NOMO-1 treated with dmso at 0.1 percent for 144 hours (cell line): ENCODE measurements around the gene AHCYL2.
"Not testable (repeated sequence)": the region's sequence is repeated elsewhere in the genome, so short reads cannot be mapped to it uniquely, and the experiment has no call there.

ENCODE experiments used
- DNase-seq: peaks from one replicate; lab custom pipeline; 2025; ENCODE audit not compliant: unreplicated experiment; lab: John Stamatoyannopoulos, UW

Gene AHCYL2

DNA sequence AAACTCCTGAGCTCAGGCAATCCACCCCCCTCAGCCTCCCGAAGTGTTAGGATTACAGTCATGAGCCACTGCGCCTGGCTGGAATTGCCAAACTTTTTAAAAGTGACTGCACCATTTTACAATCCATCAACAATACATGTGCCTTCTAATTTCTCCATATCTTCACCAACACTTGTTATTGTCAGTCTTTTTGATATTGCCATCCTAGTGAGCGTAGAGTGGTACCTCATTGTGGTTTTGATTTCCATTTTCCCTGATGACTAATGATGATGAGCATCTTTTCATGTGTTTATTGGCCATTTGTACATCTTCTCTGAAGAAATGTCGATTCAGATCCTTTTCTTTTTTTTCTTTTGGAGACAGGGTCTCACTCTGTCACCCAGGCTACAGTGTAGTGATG lies 187.7 kb downstream of the AHCYL2 start:
- no peak for DNase-seq

DNA sequence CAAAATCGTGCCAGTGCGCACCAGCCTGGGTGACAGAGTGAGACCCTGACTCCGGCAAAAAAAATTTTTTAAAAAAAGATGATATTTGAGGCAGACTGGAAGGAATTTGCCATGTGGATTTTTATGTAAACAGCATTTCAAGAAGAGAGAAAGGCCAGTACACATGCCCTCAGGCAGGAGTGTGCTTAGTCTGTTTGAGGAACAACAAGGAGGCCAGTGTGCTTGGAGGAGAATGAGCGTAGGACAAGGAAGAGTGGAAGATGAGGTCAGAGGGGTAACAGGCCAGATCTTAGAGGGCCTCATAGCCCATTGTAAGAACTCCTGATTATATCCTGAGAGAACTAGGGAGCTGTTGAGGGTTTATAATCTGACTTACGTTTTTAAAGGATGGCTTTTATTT lies 192.2 kb downstream of the AHCYL2 start:
- DNase-seq = no peak

DNA sequence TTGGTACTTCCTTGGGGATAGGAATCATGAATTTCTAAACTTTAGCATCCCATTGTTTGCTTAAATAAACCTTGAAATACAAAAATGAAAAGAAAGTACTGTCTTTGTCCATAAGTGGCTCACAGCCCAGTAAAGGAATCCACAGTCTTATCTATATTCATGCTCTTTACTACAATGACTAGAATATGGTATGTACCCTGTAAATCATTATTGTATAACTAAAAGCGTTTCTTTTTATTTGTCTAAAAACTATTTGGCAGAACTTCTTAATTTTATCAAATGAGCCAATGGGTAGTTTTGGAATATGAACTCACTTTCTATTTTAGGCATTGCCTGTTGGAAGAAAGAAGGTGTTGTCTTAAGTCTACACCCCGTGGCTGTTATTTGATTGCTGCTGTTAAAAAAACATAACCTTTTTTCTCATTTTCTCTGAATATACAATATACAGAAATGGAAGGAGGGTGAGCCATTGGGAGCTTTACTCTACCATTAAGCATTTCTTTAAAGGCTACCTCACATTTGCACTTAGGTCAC lies 197.0 kb downstream of the AHCYL2 start:
- no peak for DNase-seq

DNA sequence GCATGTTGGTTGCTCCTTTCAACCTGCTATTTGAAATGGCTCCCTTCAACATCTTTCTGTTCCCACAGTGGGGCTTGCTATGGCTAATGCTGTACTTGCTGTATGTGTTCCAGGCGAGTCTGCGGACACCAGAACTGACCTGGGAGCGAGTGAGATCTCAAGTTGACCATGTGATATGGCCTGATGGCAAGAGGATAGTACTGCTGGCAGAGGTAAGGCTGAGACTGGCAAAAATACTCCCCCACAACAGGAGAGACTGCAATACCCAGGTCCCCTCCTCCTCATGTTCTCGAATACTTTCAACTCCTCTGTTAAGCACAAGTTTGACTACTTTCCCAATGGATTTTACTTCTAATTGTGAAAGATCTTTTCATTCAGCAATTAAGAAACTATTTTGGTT lies 197.9 kb downstream of the AHCYL2 start:
- DNase-seq = no peak

DNA sequence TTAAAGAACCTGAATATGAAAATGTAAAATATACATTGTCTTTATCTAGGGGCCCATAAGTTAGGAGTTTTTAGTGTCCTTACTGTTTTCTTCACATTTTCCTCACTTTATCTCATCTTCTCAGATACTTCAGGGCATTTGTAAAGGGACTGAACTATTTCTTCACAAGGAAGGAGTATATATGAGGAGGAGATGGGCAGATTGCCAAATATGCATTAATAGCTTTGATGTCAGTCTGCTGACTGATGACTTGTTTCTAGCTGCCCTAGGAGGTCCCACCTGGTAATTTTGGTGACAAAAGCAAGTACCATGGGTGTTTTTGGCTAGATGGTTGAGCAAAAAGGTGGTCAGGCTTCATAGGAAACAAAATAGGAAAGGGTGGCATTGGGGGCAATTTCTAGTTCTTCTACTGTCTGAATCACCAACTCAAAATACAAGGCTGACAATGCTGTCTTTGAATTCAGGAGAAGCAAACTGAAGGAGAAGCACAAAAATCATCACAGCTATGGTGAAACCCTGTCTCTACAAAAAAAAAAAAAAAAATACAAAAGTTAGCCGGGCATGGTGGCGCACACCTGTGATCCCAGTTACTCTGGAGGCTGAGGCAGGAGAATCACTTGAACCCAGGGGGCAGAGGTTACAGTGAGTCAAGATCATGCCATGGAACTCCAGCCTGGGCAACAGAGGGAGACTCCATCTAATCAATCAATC lies 199.0 kb downstream of the AHCYL2 start:
- DNase-seq = no peak

DNA sequence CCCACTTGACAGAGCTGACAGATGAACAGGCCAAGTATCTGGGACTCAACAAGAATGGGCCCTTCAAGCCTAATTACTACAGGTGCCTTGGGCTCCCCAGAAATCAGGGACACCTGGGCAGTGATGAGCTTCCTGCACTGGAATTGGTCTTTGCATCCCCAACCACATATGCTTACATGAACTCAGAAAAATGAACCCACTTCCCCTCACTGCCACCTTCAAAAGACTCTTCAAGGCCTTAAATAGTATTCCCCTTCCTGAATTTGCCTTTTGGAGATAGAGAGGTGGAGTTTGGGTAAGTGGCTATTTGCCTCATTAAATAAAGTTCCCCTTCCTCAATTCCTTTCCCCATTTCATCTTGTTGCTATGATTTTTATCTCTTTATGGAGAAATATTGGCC lies 201.7 kb downstream of the AHCYL2 start:
- no peak for DNase-seq

DNA sequence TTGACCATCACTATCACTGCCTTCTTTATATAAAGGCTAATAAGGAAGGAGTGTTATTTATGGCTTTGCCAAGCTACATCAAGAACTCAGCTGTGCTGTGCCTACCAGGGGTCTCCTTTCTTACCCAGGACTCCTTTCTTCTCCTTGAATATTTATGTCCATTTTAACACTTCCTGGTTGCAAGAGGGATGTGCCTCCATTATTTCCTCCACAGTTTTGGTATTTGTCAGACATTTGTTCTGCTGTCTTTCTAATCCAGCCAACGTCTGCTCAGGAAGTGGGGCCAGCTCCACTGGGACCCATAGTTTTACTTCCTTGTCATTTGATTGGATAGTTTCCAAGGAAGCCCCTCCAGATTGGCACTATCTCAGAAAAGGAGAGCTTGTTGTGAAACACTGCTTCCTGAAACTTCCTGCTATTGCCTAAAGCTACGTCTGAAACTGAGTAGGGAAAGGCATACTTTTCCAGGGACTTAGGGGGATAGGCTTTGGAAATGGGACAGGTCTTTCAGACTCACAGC lies 202.8 kb downstream of the AHCYL2 start:
- no peak for DNase-seq

DNA sequence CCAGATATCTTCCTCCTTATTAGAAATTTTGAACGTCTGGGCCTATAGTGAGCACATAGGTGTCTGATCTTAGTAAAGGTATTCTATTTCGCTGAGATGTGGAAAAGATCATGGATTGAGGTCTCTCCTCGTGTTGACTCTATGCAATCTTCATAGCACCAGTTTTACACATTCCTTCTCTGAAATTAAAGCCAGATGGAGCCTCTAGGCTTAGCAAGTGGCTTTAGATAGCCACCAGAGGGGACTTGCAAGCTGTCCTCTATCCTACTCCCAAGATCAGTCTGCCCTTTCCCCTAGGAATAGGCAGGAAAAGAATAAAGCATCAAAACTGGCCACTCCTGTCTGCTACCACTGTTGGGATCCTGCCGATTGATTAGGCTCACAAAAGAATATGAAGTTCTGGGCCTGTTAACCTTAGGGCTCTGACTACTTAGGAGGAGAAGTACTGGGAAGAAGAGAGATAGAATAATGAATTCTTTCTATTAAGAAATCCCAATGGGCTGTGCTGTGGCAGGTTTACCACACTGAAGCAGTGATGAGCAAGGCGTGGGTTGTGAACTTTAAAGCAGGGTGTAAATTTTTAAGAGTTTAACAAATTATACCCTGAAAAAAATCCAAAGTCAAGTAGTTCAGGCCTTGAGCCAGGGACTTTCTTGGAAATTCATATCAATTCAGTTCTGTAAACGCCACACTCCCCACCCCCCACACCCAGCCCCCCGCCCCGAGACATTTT lies 207.2 kb downstream of the AHCYL2 start:
- DNase-seq = no peak

DNA sequence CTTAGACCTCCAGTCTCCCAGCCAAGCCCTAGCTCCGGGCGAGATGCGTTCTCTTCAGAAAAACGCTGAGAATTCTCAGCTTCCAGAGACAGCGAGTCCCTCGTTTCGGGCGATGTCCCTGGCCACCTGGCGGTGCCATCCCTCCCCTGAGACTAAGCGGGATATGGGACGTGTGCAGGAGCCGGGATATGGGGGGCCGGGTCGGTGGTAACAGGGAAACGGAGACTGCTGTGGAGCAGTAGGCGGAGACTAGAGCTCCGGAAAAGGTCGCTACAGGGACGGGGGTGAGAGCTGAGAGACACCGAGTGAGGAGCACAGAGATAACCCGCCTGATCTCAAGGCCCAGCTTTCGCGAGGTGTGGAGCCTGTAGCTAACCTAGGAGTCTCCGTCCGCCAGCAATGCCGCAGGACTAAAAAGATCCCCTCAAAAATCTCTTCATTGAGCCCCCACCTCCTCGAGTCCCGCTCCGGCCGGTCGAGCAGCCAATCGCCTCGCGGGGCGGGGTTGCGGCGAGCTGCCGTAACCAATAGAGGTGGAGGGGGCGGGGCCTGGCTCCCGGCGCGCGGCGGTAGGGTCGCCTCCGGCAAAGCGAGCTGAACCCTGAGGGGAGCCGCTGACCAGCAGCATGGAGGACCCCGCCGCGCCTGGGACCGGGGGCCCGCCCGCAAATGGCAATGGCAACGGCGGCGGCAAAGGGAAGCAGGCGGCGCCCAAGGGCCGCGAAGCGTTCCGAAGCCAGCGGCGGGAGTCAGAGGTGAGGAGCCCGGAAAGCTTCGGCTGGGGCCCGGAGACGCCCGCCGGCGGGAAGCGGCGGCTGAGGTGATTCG lies 209.2 kb downstream of the AHCYL2 start, which contains the start of gene STRIP2:
TSS of gene STRIP2 (plus strand) at position 586 of the 828 bp plus-strand sequence. CDS start at position 627, 41 bp downstream.
- peak; percentile 31 for DNase-seq

DNA sequence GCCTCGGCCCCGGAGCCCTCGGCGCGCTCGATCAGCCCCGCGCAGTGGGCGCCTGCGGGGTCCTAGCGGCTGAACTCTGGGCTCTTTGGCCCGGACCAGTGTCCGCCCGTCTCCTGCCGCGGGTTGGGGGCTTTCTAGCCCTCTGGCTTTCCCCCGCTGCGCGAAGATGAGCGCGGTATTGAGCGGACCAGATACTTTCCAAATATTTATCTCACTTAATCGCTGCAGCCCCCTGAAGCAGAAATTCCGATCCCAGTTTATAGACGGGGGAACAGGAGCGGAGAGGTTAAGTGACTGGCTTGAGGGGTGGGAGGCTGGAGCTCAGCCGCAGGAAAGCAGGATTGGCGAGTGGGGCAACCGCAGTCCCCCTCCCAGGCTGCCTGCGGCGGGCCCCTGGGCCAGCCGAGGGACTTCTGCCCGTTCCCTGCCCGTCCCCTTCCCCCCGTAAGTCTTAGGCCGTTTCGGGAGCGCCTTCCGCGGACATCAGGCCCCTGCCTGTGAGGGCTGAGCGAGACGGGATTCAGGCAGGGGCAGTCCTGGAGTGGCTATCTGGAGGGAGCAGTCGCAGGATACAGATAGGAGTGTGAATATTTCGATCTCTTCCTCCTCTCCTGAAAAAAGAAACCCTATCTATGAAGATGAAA lies 210.0 kb downstream of the AHCYL2 start:
- no peak for DNase-seq

DNA sequence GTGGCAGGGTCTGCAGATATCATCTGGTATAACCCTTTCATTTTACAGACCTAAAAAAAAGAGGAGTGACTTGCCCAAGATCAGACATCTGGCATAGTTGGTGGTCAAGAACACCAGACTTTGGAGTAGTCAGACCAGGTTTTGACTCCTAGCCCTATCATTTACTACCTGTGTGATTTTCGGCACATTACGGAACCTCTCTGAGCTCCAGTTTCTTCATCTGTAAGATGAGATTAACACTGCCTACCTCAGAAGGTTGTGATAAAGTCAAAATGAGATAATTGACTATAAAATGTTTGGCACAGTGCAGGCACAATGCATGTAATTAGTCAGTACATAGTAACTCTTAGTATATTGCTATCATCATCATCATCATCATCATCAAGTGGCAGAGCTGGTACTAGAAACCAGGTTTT lies 210.6 kb downstream of the AHCYL2 start:
- no peak for DNase-seq

DNA sequence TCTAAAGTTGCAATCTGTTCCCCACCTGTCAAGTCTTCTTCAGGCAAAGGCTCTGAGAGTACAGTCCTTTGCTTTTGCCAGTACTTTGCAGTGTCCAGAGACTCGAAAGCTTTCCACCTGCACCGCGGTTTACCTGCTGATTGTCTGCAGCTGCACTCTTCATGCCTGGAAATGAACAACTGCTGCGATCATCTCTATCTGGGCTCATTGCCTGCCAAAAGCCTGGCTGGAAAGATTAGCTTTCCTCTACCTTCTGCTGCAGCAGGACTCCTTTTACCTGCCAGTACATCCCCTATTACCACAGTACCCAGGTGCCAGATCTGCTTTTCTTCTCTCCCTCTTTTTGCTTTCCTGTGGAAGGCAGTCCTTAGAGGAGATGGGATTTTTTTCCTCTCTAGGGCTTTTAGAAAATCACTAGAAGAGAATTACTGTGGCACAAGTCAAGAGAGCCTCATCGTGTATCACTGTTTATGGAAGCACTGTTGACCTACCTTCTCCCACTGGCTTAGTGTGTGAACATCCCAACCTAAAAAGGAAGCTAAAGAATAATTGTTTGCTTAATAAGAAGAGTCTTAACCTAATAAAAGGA lies 211.6 kb downstream of the AHCYL2 start:
- DNase-seq = no peak

DNA sequence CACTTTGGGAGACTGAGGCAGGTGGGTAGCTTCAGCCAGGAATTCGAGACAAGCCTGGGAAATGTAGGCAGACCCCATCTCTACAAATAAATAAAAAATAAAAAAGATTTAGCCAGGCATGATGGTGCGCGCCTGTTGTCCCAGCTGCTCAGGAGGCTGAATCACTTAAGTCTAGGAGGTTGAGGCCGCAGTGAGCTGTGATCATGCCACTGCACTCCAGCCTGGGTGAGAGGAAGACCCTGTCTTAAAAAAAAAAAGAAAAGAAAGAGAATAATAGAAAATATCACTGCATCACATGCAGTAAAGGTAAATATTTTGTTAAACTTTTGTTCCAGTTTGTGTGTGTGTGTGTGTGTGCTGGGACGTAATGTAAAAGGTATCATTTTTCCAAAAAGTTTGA lies 212.4 kb downstream of the AHCYL2 start:
- DNase-seq = no peak

DNA sequence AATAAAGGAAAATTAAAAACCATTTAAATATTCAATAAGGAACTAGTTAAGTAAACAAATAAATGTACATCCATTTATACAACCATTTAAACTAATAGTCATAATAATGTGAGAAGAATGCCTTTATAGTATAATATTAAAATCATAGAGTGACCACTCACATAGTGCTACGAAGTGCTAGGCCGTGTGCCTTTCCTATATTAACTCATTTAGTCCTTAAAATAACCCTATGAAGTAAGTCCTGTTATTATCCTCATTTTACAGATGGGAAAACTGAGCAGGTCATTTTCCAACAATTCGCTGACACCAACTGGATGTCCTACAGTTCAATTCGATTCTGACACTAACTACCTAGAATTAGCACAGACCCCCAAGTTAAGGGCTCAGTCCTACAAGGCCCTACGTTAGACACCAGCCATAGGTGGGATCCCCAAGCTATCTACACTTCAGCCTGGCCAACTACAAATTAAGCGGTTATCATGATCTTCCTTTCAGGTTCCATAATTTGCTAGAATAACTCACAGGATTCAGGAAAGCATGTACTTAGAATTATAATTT lies 213.5 kb downstream of the AHCYL2 start:
- DNase-seq = no peak

DNA sequence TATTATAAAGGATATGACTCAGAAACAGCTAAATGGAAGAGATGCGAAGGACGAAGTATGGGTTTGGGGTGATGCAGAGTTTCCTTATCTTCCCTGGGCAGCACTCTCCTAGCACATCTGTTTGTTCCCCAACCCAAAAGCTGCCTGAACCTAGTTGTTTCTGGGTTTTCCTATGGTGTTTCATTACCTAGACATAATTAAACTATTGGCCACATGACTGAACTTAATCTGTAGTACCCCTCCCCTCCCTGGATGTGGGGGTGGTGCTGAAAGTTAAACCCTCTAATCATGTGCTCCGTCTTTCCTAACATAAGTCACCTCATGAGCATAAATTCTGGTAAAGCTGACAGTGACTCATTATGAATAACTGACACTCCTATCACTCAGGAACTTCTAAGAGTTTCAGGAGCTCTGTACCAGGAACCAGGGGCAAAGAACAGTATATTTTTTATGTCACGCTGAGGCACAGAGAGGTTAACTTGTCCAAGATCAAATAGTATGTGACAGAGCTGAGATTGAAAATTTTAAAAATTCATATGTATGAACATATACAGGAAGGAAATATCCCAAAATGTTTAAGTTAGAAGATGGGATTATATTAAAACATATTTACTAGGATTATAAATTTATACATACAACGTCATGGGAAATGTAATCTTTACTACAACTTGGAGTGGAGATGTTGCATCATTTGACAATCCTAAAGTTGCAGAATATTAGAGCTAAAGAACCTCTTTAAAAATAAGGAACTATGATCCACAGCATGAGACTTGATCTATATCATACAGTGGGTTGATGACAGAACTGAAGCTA lies 214.2 kb downstream of the AHCYL2 start:
- no peak for DNase-seq

DNA sequence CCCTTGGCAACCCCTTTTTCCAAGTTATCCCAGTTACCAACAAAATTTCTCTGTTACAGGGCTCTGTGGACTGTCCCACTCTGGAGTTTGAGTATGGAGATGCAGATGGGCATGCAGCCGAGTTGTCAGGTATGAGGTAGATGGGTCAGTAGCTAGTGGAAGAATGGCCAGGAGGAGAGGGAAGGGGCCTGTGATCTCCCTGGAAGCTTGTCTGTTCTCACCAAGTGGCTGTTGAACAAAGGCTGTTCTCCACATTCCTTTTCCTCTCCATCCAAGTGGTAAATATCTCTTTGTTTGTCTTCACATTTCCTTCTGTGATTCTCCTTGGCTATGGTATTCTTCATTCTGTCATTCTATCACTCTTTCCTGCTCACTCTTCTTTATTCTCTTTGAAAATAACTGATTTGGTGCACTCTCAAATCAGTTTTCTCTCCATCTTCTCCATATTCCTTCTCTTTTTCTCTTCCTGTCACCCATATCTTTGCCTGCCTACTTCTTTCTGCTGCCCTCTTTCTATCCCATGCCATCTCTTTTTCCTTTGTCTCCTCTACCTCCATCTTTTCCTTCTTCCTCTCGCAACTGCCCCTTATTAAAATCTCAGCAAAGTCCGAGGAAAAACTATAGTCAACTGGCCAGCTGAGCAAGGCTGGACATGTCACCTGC lies 215.3 kb downstream of the AHCYL2 start:
- no peak for DNase-seq

DNA sequence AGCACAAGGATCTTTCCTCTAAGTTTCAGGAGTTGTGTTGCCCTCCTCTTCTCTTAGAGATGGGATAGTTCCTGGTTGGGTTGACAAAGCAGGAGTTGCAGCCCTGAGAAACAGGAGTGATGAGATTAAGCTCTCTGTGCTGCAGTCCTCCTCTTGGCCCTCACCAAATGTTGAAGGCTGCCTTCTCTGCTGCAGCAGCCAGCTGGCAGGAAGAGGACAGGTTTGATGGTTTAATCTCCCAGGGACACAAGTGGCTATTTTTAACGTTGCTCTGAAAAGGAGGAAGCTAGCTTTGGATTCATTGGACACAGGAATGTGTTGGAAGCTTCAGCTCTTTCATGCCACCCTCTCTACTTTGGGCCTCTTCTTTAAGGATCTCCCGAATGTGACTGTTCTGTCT lies 218.8 kb downstream of the AHCYL2 start:
- DNase-seq = no peak

DNA sequence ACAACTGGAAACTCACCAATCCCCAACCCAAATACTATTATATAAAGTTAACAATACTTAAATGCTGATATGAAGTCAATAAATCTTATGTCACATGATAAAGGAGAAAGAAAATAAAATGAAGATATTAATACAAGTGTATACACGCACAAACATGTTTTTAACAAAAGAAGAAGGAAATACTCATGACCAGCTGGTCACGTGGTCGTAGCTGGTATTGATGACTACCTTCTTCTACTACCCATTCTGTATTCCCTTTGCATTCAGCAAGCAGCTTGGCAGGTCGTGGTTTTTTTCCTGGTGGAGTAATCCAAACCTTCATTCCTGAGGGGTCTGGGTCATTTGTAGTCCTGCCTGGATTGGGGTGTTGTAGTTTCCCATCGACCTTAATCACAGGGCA lies 219.9 kb downstream of the AHCYL2 start:
- not testable (repeated sequence) for DNase-seq

DNA sequence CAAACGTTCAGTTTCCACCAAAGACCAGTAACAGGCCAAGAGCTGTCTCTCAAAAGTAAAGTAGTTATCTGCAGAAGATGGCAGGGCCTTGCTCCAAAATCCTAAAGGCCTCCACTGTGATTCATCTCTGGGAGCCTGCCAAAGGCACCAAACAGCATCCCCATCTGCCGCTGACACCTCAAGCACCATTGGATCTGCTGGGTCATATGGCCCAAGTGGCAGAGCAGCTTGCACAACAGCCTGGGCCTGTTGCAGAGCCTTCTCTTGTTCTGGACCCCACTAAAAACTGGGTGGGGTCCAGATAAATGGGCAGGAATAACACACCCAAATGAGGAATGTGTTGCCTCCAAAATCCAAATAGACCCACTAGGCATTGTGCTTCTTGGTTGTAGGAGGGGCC lies 222.1 kb downstream of the AHCYL2 start:
- DNase-seq = not testable (repeated sequence)
